HepG2 (cell line): Measurements from ENCODE around the gene CAPN10. TPM values are rescaled to one million over a fixed set of nuclear protein-coding genes. Genes with fewer than 3 reads are reported as not detected.

ENCODE experiments used
- ATAD3A ChIP-seq: sonication (generic); formaldehyde crosslinking; IDR thresholded peaks from 2 replicates; pipeline ENCODE4 v1.4.0; 2020; ENCODE audit warnings: missing genetic modification reagents
- DMAP1 ChIP-seq: IDR thresholded peaks from 2 replicates; pipeline ENCODE4 v1.6.1; 2016
- ELF4 ChIP-seq: sonication (generic); formaldehyde crosslinking; IDR thresholded peaks from 2 replicates; pipeline ENCODE4 v1.5.0; 2020; ENCODE audit warnings: missing genetic modification reagents, mild to moderate bottlenecking, moderate library complexity, borderline replicate concordance
- FOXA1 ChIP-seq, 2 experiments: fragments of 450-650 bp in 1 of 2; sonication (generic) in 1 of 2; formaldehyde crosslinking in 1 of 2; IDR thresholded peaks; 2 replicates each; pipeline versions ENCODE4 v1.4.0 to v1.6.1; 2016 to 2020; ENCODE audit warnings: missing genetic modification reagents in 1 of 2
- GATAD2A ChIP-seq: IDR thresholded peaks from 2 replicates; pipeline ENCODE4 v1.6.1; 2016
- HDAC1 ChIP-seq: sonication (generic); formaldehyde crosslinking; IDR thresholded peaks from 2 replicates; pipeline ENCODE4 v1.5.1; 2020; ENCODE audit warnings: mild to moderate bottlenecking, missing genetic modification reagents
- HOXA3 ChIP-seq: sonication (generic); formaldehyde crosslinking; IDR thresholded peaks from 2 replicates; pipeline ENCODE4 v1.5.0; 2020; ENCODE audit warnings: missing genetic modification reagents
- MEF2D ChIP-seq: sonication (generic); formaldehyde crosslinking; IDR thresholded peaks from 2 replicates; pipeline ENCODE4 v1.5.1; 2020; ENCODE audit warnings: mild to moderate bottlenecking, missing genetic modification reagents
- MIER3 ChIP-seq: IDR thresholded peaks from 2 replicates; pipeline ENCODE4 v1.6.1; 2016; ENCODE audit warnings: missing compliant biosample characterization, borderline replicate concordance
- NCOA2 ChIP-seq: sonication (generic); formaldehyde crosslinking; IDR thresholded peaks from 2 replicates; pipeline ENCODE4 v1.8.0; 2022; ENCODE audit warnings: inconsistent platforms
- NFIC ChIP-seq: IDR thresholded peaks from 2 replicates; pipeline ENCODE4 v1.6.1; 2012; ENCODE audit warnings: mild to moderate bottlenecking, low read length, inconsistent platforms
- NPAS2 ChIP-seq: sonication (generic); formaldehyde crosslinking; IDR thresholded peaks from 2 replicates; pipeline ENCODE4 v1.8.0; 2022; ENCODE audit warnings: mild to moderate bottlenecking, missing genetic modification reagents, borderline replicate concordance
- PHB2 ChIP-seq: fragments of 450-650 bp; IDR thresholded peaks from 2 replicates; pipeline ENCODE4 v1.6.1; 2018; ENCODE audit not compliant: partially characterized antibody
- SATB2 ChIP-seq: sonication (generic); formaldehyde crosslinking; IDR thresholded peaks from 2 replicates; pipeline ENCODE4 v1.5.0; 2020; ENCODE audit warnings: missing genetic modification reagents
- TGIF2 ChIP-seq: IDR thresholded peaks from 2 replicates; pipeline ENCODE4 v1.6.1; 2016; ENCODE audit warnings: control low read depth, missing compliant biosample characterization
- THAP9 ChIP-seq: sonication (generic); formaldehyde crosslinking; IDR thresholded peaks from 2 replicates; pipeline ENCODE4; 2020; ENCODE audit warnings: missing genetic modification reagents, mild to moderate bottlenecking, borderline replicate concordance
- YY1 ChIP-seq: IDR thresholded peaks from 2 replicates; pipeline ENCODE4 v1.6.1; 2011; ENCODE audit warnings: low read length, low read depth, moderate library complexity, mild to moderate bottlenecking; ENCODE audit not compliant: insufficient read depth, insufficient replicate concordance
- ZNF121 ChIP-seq: sonication (generic); formaldehyde crosslinking; IDR thresholded peaks from 2 replicates; pipeline ENCODE4 v1.5.0; 2020; ENCODE audit warnings: mild to moderate bottlenecking, missing genetic modification reagents
- ZNF333 ChIP-seq: sonication (generic); formaldehyde crosslinking; IDR thresholded peaks from 2 replicates; pipeline ENCODE4 v1.4.0; 2020; ENCODE audit warnings: mild to moderate bottlenecking, missing genetic modification reagents, borderline replicate concordance
- ZNF350 ChIP-seq: sonication (generic); formaldehyde crosslinking; IDR thresholded peaks from 2 replicates; pipeline ENCODE4 v1.4.0; 2020; ENCODE audit warnings: mild to moderate bottlenecking, low read depth, missing genetic modification reagents, borderline replicate concordance
- ZNF432 ChIP-seq: sonication (generic); formaldehyde crosslinking; IDR thresholded peaks from 2 replicates; pipeline ENCODE4 v1.5.0; 2020; ENCODE audit warnings: missing genetic modification reagents, mild to moderate bottlenecking, borderline replicate concordance
- ZNF574 ChIP-seq: sonication (generic); formaldehyde crosslinking; IDR thresholded peaks from 2 replicates; pipeline ENCODE4 v1.4.0; 2020; ENCODE audit warnings: missing genetic modification reagents
- ZNF83 ChIP-seq: sonication (generic); formaldehyde crosslinking; IDR thresholded peaks from 2 replicates; pipeline ENCODE4 v1.4.0; 2020; ENCODE audit warnings: missing genetic modification reagents, mild to moderate bottlenecking, borderline replicate concordance
- ZSCAN21 ChIP-seq: sonication (generic); formaldehyde crosslinking; IDR thresholded peaks from 2 replicates; pipeline ENCODE4 v1.8.0; 2022; ENCODE audit warnings: mild to moderate bottlenecking, missing genetic modification reagents, moderate library complexity, borderline replicate concordance
- ZSCAN22 ChIP-seq: sonication (generic); formaldehyde crosslinking; IDR thresholded peaks from 2 replicates; pipeline ENCODE4 v1.4.0; 2020; ENCODE audit warnings: mild to moderate bottlenecking, missing genetic modification reagents
- polyA plus RNA-seq, 8 experiments: library from polyadenylated mRNA; depleted of rRNA in 3 of 8; stranded (reverse) in 7 of 8; unstranded in 1 of 8; fragments of >200 nt; fragmentation: Illumina TruSeq in 4 of 8; extraction: Trizol in 4 of 8; gene quantifications; 2 replicates each; pipeline versions ENCODE4 v1.2.1 to v1.2.3, GENCODE V29; 2011 to 2016; ENCODE audit warnings: low read depth in 4 of 8, missing spikeins in 1 of 8, mixed read lengths in 1 of 8; ENCODE audit not compliant: insufficient read depth in 1 of 8
- total RNA-seq, 5 experiments: library from RNA; depleted of rRNA; stranded (reverse); fragments of >200 nt; fragmentation: Illumina TruSeq; extraction: Trizol; gene quantifications; 2 replicates each; pipeline ENCODE4 v1.2.3, GENCODE V29; 2016; ENCODE audit warnings: low read depth in 1 of 5
- TF ChIP-seq, protein P1 (sequence below): sonication (generic); formaldehyde crosslinking; IDR thresholded peaks from 2 replicates; pipeline ENCODE4 v1.8.0; 2022; ENCODE audit warnings: mild to moderate bottlenecking, missing genetic modification reagents, moderate library complexity

CAPN10 gene
- total and polyA plus RNA-seq, 2 of the 13 experiments (the other 11 are each of a cell fraction or from before 2014, with no cell fraction given) = 27.6 to 32.4 TPM

GRCh38 chr2:240556553-240557100 is 29.9 kb upstream of the CAPN10 start (continued):
- no peak for TF ChIP-seq DMAP1 (CRISPR knock-in tag)
- no peak for TF ChIP-seq SATB2 (CRISPR knock-in tag)
- TF ChIP-seq, protein P1, sequence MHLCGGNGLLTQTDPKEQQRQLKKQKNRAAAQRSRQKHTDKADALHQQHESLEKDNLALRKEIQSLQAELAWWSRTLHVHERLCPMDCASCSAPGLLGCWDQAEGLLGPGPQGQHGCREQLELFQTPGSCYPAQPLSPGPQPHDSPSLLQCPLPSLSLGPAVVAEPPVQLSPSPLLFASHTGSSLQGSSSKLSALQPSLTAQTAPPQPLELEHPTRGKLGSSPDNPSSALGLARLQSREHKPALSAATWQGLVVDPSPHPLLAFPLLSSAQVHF (CRISPR knock-in tag) = no peak
- no peak for TF ChIP-seq ATAD3A (CRISPR knock-in tag)
- TF ChIP-seq THAP9 (CRISPR knock-in tag) = 0 out of 2 replicates have a peak, but pooled peaks have one; percentile 20
- TF ChIP-seq FOXA1 (IDR thresholded peaks at IDR 0.05) = no peak
- no peak for TF ChIP-seq FOXA1 (CRISPR knock-in tag; IDR thresholded peaks at IDR 0.05)
- no peak for TF ChIP-seq ZNF121
- no peak for TF ChIP-seq ZNF83 (CRISPR knock-in tag)
- TF ChIP-seq GATAD2A = 0 out of 2 replicates have a peak, but pooled peaks have one; percentile 19
- TF ChIP-seq YY1 = peak; percentile 15
- TF ChIP-seq HDAC1 (CRISPR knock-in tag) = no peak
- no peak for TF ChIP-seq NPAS2 (CRISPR knock-in tag)
- TF ChIP-seq ZNF574 (CRISPR knock-in tag) = peak; percentile 87
- TF ChIP-seq ZNF432 = no peak
- TF ChIP-seq PHB2 = no peak
- no peak for TF ChIP-seq ZSCAN21 (CRISPR knock-in tag)
- no peak for TF ChIP-seq ZNF333 (CRISPR knock-in tag)
- TF ChIP-seq HOXA3 = 0 out of 2 replicates have a peak, but pooled peaks have one; percentile 8
- peak; percentile 31; the same call in 1 of the 2 replicates for TF ChIP-seq MIER3 (CRISPR knock-in tag)
- TF ChIP-seq NFIC = no peak
- no peak for TF ChIP-seq MEF2D (CRISPR knock-in tag)
- TF ChIP-seq ZSCAN22 (CRISPR knock-in tag) = no peak
- no peak for TF ChIP-seq NCOA2 (CRISPR knock-in tag)
- TF ChIP-seq ELF4 (CRISPR knock-in tag) = no peak
- TF ChIP-seq TGIF2 = no peak
- TF ChIP-seq ZNF350 (CRISPR knock-in tag) = no peak
